Adrenal gland (tissue), 5 donors: ENCODE data around the gene FAR2.

Source experiments
- CTCF ChIP-seq, 6 experiments: fragments of 450-650 bp in 4 of 6; fragments of 200-600 bp in 2 of 6; sonication (generic) in 1 of 6; IDR thresholded peaks; 1 replicate in 5 of 6; 2 replicates in 1 of 6; pipeline versions ENCODE4 v1.5.1 to v1.8.0; 2016 to 2021; ENCODE audit warnings: antibody characterized with exemption in 6 of 6, mild to moderate bottlenecking in 2 of 6, moderate library complexity in 1 of 6
- POLR2A ChIP-seq, 2 donors: fragments of 450-650 bp; IDR thresholded peaks; one replicate each; pipeline ENCODE4 v1.6.1; 2017; ENCODE audit warnings: antibody characterized with exemption in 2 of 2, mild to moderate bottlenecking in 2 of 2, moderate library complexity in 1 of 2
- donor health status: DM: no; HTN: no; CAD: no.

- TF ChIP-seq CTCF (IDR thresholded peaks at IDR 0.05), result no peak
- TF ChIP-seq POLR2A (IDR thresholded peaks at IDR 0.05), result no peak
These were observed 139.0 kb downstream of the FAR2 start for GRCh38 chr12:29288031-29288430.
